Measurements from ENCODE around the gene ZMYM2. TPM values are rescaled to one million over a fixed set of nuclear protein-coding genes. Genes with fewer than 3 reads are reported as not detected.

ZMYM2 gene
- total RNA-seq, 1 donor from 2014 or later, result 61.1 TPM

- no peak overlapping the region for H3K4me3 ChIP-seq (ENCODE audit: low read depth, low read length)
- TF ChIP-seq, protein P1, sequence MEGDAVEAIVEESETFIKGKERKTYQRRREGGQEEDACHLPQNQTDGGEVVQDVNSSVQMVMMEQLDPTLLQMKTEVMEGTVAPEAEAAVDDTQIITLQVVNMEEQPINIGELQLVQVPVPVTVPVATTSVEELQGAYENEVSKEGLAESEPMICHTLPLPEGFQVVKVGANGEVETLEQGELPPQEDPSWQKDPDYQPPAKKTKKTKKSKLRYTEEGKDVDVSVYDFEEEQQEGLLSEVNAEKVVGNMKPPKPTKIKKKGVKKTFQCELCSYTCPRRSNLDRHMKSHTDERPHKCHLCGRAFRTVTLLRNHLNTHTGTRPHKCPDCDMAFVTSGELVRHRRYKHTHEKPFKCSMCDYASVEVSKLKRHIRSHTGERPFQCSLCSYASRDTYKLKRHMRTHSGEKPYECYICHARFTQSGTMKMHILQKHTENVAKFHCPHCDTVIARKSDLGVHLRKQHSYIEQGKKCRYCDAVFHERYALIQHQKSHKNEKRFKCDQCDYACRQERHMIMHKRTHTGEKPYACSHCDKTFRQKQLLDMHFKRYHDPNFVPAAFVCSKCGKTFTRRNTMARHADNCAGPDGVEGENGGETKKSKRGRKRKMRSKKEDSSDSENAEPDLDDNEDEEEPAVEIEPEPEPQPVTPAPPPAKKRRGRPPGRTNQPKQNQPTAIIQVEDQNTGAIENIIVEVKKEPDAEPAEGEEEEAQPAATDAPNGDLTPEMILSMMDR (IDR thresholded peaks at IDR 0.05; ENCODE audit: insufficient read depth, low read length, severe bottlenecking), result no peak
- no peaks in the 10 kb centered on the region for H3K27me3 ChIP-seq (ENCODE audit: control insufficient read depth, insufficient read depth, low read length)
- no peak for FAIRE-seq
- no peaks in the 10 kb centered on the region for H3K36me3 ChIP-seq (ENCODE audit: control insufficient read depth, insufficient read depth, low read length)
- DNase-seq (ENCODE audit: low read depth), result no peak
Observed at GRCh38 chr13:20132052-20132634, 173.6 kb downstream of the ZMYM2 start.

- DNase-seq (ENCODE audit: low read depth), result no peak
- no peaks in the 10 kb centered on the region for H3K36me3 ChIP-seq (ENCODE audit: control insufficient read depth, insufficient read depth, low read length)
- no peak for FAIRE-seq
- no peaks in the 10 kb centered on the region for H3K27me3 ChIP-seq (ENCODE audit: control insufficient read depth, insufficient read depth, low read length)
- TF ChIP-seq, protein P1 (IDR thresholded peaks at IDR 0.05; ENCODE audit: insufficient read depth, low read length, severe bottlenecking), result no peak
- H3K4me3 ChIP-seq (ENCODE audit: low read depth, low read length), result no peak overlapping the region
Observed at GRCh38 chr13:20134732-20135131, 176.2 kb downstream of the ZMYM2 start.

DNA sequence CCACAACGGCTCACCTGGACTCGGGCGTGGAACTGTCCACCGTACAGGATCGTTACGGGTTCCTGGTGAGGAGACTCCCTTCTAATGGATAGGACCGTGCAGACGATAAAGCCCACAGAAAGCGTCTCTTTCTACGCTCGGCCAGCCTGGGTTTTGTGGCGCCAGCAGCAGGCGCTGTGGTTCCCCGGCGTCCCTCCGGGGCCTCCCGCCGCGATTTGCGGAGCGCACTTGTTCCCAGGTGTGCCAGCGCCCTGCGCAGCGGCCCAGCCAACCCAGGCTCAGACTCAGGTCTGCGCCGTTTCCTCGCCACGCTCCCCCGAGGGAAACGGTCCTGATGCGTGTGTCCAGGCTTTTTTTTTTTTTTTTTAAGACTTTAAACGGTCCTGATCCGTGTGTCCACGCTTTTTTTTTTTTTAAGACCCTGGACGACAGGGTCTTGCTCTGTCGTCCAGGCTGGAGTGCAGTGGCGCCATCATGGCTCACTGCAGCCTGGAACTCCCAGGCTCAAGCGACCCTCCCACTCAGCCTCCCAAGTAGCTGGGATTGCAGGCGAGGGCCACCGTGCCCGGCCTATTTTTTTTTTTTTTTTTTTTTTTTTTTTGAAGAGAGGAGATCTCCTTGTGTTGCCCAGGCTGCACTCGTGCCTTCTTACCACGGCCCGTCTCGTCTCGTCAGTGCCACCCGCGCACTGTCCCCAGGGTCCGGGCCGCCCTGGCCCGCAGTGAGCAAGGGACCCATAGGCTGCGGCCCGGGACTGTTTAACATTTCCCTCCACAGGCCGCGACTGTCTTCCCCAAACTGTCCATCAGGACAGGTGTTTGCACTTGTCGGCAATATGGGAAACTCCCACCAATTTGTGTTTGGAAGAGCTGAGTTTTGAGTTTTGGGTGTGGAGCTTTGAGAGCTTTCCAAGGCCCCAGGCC is 178.5 kb downstream of the ZMYM2 start:
- H3K27me3 ChIP-seq (ENCODE audit: control insufficient read depth, insufficient read depth, low read length), result peaks cover 4% of the 10 kb centered on the region
- FAIRE-seq, result no peak

GRCh38 chr13:20137875-20138274 is 179.3 kb downstream of the ZMYM2 start:
- Histone ChIP-seq H3K4me3 (ENCODE audit: low read depth, low read length) (no peak overlapping the region), H3K27me3 (ENCODE audit: control insufficient read depth, insufficient read depth, low read length) (peaks cover 7% of the 10 kb centered on the region), H3K36me3 (ENCODE audit: control insufficient read depth, insufficient read depth, low read length) (no peaks in the 10 kb centered on the region)
- FAIRE-seq (no peak), DNase-seq (ENCODE audit: low read depth) (no peak)
- TF ChIP-seq, protein P1 (IDR thresholded peaks at IDR 0.05; ENCODE audit: insufficient read depth, low read length, severe bottlenecking), result no peak

More for the DNA sequence above, 178.5 kb downstream of the ZMYM2 start:
- TF ChIP-seq, protein P1 (IDR thresholded peaks at IDR 0.05; ENCODE audit: insufficient read depth, low read length, severe bottlenecking), result peak; percentile 78
- Histone ChIP-seq H3K36me3 (ENCODE audit: control insufficient read depth, insufficient read depth, low read length) (no peaks in the 10 kb centered on the region), H3K4me3 (ENCODE audit: low read depth, low read length) (no peak overlapping the region)
- no peak for DNase-seq (ENCODE audit: low read depth)

- TF ChIP-seq, protein P1 (IDR thresholded peaks at IDR 0.05; ENCODE audit: insufficient read depth, low read length, severe bottlenecking), result no peak
- peaks cover 7% of the 10 kb centered on the region for H3K27me3 ChIP-seq (ENCODE audit: control insufficient read depth, insufficient read depth, low read length)
- H3K4me3 ChIP-seq (ENCODE audit: low read depth, low read length), result no peak overlapping the region
- no peak for FAIRE-seq
- no peak for DNase-seq (ENCODE audit: low read depth)
- no peaks in the 10 kb centered on the region for H3K36me3 ChIP-seq (ENCODE audit: control insufficient read depth, insufficient read depth, low read length)
Observed at GRCh38 chr13:20140487-20140886, 182.0 kb downstream of the ZMYM2 start.

Other genes with a start within 250 kb of the ZMYM2 start
- gene PSPC1, start 175.8 kb upstream of the ZMYM2 start, total RNA-seq, result 37.4 and 54.9 TPM in 2 replicates
- 11.1 and 12.4 TPM in 2 replicates for gene ZMYM5, start 95.1 kb upstream of the ZMYM2 start, total RNA-seq
- 0.26 and 1.5 TPM in 2 replicates for gene GJA3, start 202.3 kb downstream of the ZMYM2 start, total RNA-seq
- gene GJB2, start 234.2 kb downstream of the ZMYM2 start, total RNA-seq, result 192 and 432 TPM in 2 replicates